Left lung (tissue), 10 donors: Measurements from ENCODE around the gene WWP2. TPM values are rescaled to one million over a fixed set of nuclear protein-coding genes. Genes with fewer than 3 reads are reported as not detected.

Experiments
- ATAC-seq: fragments of 200-7000 bp; cut with Tn5 transposase; one replicate; pipeline ENCODE4 v1.9.1; 2020; ENCODE audit warnings: moderate library complexity
- DNase-seq, 4 donors: peaks; one replicate each; pipeline ENCODE4 v3.0.0-alpha.2; 2013 to 2020
- H3K27ac ChIP-seq, 2 donors: fragments of 200-600 bp; sonication (generic) in 1 of 2; one replicate each; pipeline versions ENCODE4 v1.5.0 to v1.8.0; 2020 to 2021
- H3K27me3 ChIP-seq, 2 donors: fragments of 200-600 bp; sonication (generic) in 1 of 2; one replicate each; pipeline versions ENCODE4 v1.5.0 to v1.8.0; 2020 to 2021
- H3K36me3 ChIP-seq, 2 donors: fragments of 200-600 bp; sonication (generic) in 1 of 2; one replicate each; pipeline versions ENCODE4 v1.5.0 to v1.8.0; 2020 to 2021
- H3K4me1 ChIP-seq, 2 donors: fragments of 200-600 bp; one replicate each; pipeline ENCODE4 v1.8.0; 2021
- H3K4me3 ChIP-seq, 2 donors: fragments of 200-600 bp; sonication (generic) in 1 of 2; one replicate each; pipeline versions ENCODE4 v1.5.0 to v1.8.0; 2020 to 2021; ENCODE audit warnings: mild to moderate bottlenecking in 1 of 2
- H3K9me3 ChIP-seq, 2 donors: fragments of 200-600 bp; sonication (generic) in 1 of 2; one replicate each; pipeline versions ENCODE4 v1.5.0 to v1.8.0; 2020 to 2021
- CTCF ChIP-seq, 2 donors: fragments of 200-600 bp; sonication (generic) in 1 of 2; IDR thresholded peaks; one replicate each; pipeline versions ENCODE4 v1.5.0 to v1.8.0; 2021; ENCODE audit warnings: antibody characterized with exemption in 2 of 2
- intact Hi-C, 2 donors: fragments of 100-400 bp; cut with DNase I; formaldehyde crosslinking; loops; one replicate each; pipeline versions ENCODE4 v1.11.2 to v1.14.2; 2022
- polyA plus RNA-seq, 6 donors: library from polyadenylated mRNA; unstranded; fragments of 120-200 nt; gene quantifications; one replicate each; pipeline ENCODE4 v1.2.1, GENCODE V29; 2013; ENCODE audit not compliant: insufficient read length in 6 of 6
- total RNA-seq, 2 donors: library from RNA; stranded (reverse); fragmentation: NEBNext Ultra II Directional; extraction: Animal tissue kit (Norgen Biotek cat#: 25700); gene quantifications; one replicate each; pipeline ENCODE4 v1.2.1, GENCODE V29; 2021
- donor health status: DM: no; HTN: yes; CAD: no.
- donor health status: DM: no; HTN: no; CAD: no.

The WWP2 gene
- total and polyA plus RNA-seq, 8 donors, result 30.2 to 73.0 (median 34.6) TPM

- intact Hi-C loops, result no loop called here
- ATAC-seq, result no peak
Measured at GRCh38 chr16:69863401-69864281, 101.5 kb downstream of the WWP2 start.

GRCh38 chr16:69865701-69866100 is 103.6 kb downstream of the WWP2 start:
- intact Hi-C loops, result no loop called here
- H3K4me3 ChIP-seq, result no peak overlapping the region
- peaks cover 2 to 15% of the 10 kb centered on the region in 2 donors for H3K36me3 ChIP-seq
- no peak for TF ChIP-seq CTCF (IDR thresholded peaks at IDR 0.05)
- H3K4me1 ChIP-seq, result peaks cover 12 to 33% of the 10 kb centered on the region in 2 donors
- DNase-seq (peak in 1 of 4 donors; percentile 54), ATAC-seq (peak; percentile 65)
- no peaks in the 10 kb centered on the region for H3K27me3 ChIP-seq
- H3K9me3 ChIP-seq, result no peaks in the 10 kb centered on the region
- no peak overlapping the region for H3K27ac ChIP-seq

More at GRCh38 chr16:69863401-69864281, 101.5 kb downstream of the WWP2 start:
- H3K36me3 ChIP-seq, result peaks cover 0 to 7% of the 10 kb centered on the region in 2 donors
- H3K27ac ChIP-seq, result no peak overlapping the region
- TF ChIP-seq CTCF (IDR thresholded peaks at IDR 0.05), result no peak
- no peaks in the 10 kb centered on the region for H3K9me3 ChIP-seq
- no peaks in the 10 kb centered on the region for H3K27me3 ChIP-seq
- H3K4me3 ChIP-seq, result no peak overlapping the region
- no peak for DNase-seq
- H3K4me1 ChIP-seq, result peaks cover 12 to 35% of the 10 kb centered on the region in 2 donors

GRCh38 chr16:69867784-69868560 is 105.8 kb downstream of the WWP2 start:
- no peak for DNase-seq
- peak; percentile 37 for ATAC-seq
- intact Hi-C loops, result no loop called here
- no peak for TF ChIP-seq CTCF (IDR thresholded peaks at IDR 0.05)
- Histone ChIP-seq H3K4me3 (no peak overlapping the region), H3K4me1 (peaks cover 0 to 12% of the 10 kb centered on the region in 2 donors), H3K27ac (no peak overlapping the region), H3K27me3 (no peaks in the 10 kb centered on the region), H3K36me3 (peaks cover 3 to 35% of the 10 kb centered on the region in 2 donors), H3K9me3 (no peaks in the 10 kb centered on the region)

GRCh38 chr16:69870761-69871160 is 108.6 kb downstream of the WWP2 start:
- no peak overlapping the region for H3K27ac ChIP-seq
- intact Hi-C loops, result no loop called here
- no peak for ATAC-seq
- DNase-seq, result no peak
- peaks cover 3 to 63% of the 10 kb centered on the region in 2 donors for H3K36me3 ChIP-seq
- no peak for TF ChIP-seq CTCF (IDR thresholded peaks at IDR 0.05)
- no peaks in the 10 kb centered on the region for H3K27me3 ChIP-seq
- H3K9me3 ChIP-seq, result no peaks in the 10 kb centered on the region
- no peak overlapping the region for H3K4me3 ChIP-seq
- H3K4me1 ChIP-seq, result peaks cover 0 to 8% of the 10 kb centered on the region in 2 donors

- intact Hi-C loops, result no loop called here
- ATAC-seq (no peak), DNase-seq (no peak)
- no peaks in the 10 kb centered on the region for H3K4me1 ChIP-seq
- no peaks in the 10 kb centered on the region for H3K27me3 ChIP-seq
- H3K4me3 ChIP-seq, result no peak overlapping the region
- H3K9me3 ChIP-seq, result peaks cover 0 to 6% of the 10 kb centered on the region in 2 donors
- no peak for TF ChIP-seq CTCF (IDR thresholded peaks at IDR 0.05)
- no peak overlapping the region for H3K27ac ChIP-seq
- peaks cover 3 to 72% of the 10 kb centered on the region in 2 donors for H3K36me3 ChIP-seq
Measured at GRCh38 chr16:69871708-69872107, 109.6 kb downstream of the WWP2 start.
